Nephron progenitor cell (in vitro differentiated cells): ENCODE measurements around the gene CCDC141.

Experiments
- DNase-seq: peaks from one replicate; pipeline ENCODE4 v3.0.0; 2021
- H3K27ac Mint-ChIP-seq: 2 replicates; pipeline ENCODE4 v1.8.0; 2021; ENCODE audit warnings: mild to moderate bottlenecking, moderate library complexity, mixed read lengths
- H3K27me3 Mint-ChIP-seq: 2 replicates; pipeline ENCODE4 v1.8.0; 2021; ENCODE audit warnings: mild to moderate bottlenecking, low read depth, mixed read lengths; ENCODE audit not compliant: poor library complexity
- H3K36me3 Mint-ChIP-seq: 2 replicates; pipeline ENCODE4 v1.8.0; 2021; ENCODE audit warnings: low read depth, mixed read lengths
- H3K4me1 Mint-ChIP-seq: 2 replicates; pipeline ENCODE4 v1.8.0; 2021; ENCODE audit warnings: mixed read lengths
- H3K4me3 Mint-ChIP-seq: 2 replicates; pipeline ENCODE4 v1.8.0; 2021; ENCODE audit warnings: mild to moderate bottlenecking, moderate library complexity, mixed read lengths
- H3K9me3 Mint-ChIP-seq: 2 replicates; pipeline ENCODE4 v1.8.0; 2021; ENCODE audit warnings: mild to moderate bottlenecking, moderate library complexity, mixed read lengths
- TF ChIP-seq, protein P1 (sequence below): fragments of 200-600 bp; sonication (generic); IDR thresholded peaks from 2 replicates; pipeline ENCODE4 v1.5.0; 2021; ENCODE audit warnings: antibody characterized with exemption

Gene CCDC141

DNA sequence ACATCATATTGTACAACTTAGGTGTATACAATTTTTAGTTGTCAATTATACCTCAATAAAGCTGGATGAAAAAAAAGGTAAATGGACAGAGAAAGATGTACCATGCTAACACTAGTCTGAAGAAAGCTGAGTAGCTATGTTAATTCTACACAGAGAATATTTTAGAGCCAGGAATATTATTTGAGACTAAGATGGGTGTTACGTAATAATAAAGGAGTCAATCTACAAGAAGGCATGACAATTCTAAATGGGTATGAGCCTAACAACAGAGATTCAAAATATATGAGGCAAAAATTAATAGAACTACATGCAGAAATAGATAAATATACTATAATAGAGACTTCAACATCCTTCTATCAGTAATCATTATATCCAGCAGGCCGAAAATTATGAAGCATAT lies 69.1 kb downstream of the CCDC141 start:
- peaks cover 5% of the 10 kb centered on the region for H3K36me3 Mint-ChIP-seq
- no peak overlapping the region for H3K4me3 Mint-ChIP-seq
- no peaks in the 10 kb centered on the region for H3K27me3 Mint-ChIP-seq
- DNase-seq: no peak
- no peak overlapping the region for H3K27ac Mint-ChIP-seq
- peaks cover 5% of the 10 kb centered on the region for H3K4me1 Mint-ChIP-seq
- TF ChIP-seq, protein P1, sequence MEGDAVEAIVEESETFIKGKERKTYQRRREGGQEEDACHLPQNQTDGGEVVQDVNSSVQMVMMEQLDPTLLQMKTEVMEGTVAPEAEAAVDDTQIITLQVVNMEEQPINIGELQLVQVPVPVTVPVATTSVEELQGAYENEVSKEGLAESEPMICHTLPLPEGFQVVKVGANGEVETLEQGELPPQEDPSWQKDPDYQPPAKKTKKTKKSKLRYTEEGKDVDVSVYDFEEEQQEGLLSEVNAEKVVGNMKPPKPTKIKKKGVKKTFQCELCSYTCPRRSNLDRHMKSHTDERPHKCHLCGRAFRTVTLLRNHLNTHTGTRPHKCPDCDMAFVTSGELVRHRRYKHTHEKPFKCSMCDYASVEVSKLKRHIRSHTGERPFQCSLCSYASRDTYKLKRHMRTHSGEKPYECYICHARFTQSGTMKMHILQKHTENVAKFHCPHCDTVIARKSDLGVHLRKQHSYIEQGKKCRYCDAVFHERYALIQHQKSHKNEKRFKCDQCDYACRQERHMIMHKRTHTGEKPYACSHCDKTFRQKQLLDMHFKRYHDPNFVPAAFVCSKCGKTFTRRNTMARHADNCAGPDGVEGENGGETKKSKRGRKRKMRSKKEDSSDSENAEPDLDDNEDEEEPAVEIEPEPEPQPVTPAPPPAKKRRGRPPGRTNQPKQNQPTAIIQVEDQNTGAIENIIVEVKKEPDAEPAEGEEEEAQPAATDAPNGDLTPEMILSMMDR: no peak
- H3K9me3 Mint-ChIP-seq: peaks cover 5% of the 10 kb centered on the region

DNA sequence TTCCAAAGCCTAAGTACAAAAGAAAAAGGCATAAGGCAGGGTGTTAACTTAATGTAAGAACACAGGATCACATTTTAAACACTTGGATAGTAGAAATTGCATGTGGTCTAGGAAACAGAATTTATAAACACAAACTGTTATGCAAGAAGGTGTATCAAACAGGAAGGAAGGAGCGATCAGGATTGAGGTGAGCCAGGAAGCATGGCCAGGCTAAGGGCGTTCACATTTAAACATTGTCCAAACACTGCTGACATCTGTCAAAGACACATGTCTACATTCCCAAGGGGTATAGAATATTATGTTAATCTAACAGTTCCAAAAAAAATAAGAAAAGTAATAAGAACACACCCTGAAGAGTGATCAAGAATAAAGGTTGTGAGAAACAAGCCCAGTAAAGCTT lies 71.3 kb downstream of the CCDC141 start:
- Mint-ChIP-seq H3K27ac (no peak overlapping the region), H3K9me3 (peaks cover 5% of the 10 kb centered on the region), H3K4me3 (no peak overlapping the region), H3K27me3 (no peaks in the 10 kb centered on the region), H3K4me1 (peaks cover 5% of the 10 kb centered on the region), H3K36me3 (peaks cover 5% of the 10 kb centered on the region)
- TF ChIP-seq, protein P1: no peak
- DNase-seq: no peak

DNA sequence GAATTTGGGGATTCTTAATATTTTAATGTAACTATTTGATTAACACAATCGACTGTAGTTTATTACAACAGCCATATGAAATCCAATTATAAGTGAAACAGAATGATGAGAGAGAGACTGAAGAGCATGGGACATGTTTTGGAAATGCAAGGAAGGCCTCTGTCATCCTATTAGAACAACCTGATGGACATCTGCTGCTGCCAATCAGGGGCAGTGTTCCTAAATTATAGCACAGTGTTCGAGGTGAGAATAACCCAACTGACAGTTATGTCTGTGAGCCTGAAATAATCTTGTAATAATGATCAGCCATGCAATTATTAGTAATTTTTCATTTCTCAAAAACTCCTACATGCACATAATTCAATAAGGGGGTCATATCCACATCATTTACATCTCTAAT lies 73.6 kb downstream of the CCDC141 start:
- no peak for DNase-seq
- Mint-ChIP-seq H3K9me3 (no peaks in the 10 kb centered on the region), H3K4me1 (no peaks in the 10 kb centered on the region), H3K36me3 (no peaks in the 10 kb centered on the region), H3K27me3 (no peaks in the 10 kb centered on the region), H3K4me3 (no peak overlapping the region), H3K27ac (no peak overlapping the region)
- TF ChIP-seq, protein P1: no peak

DNA sequence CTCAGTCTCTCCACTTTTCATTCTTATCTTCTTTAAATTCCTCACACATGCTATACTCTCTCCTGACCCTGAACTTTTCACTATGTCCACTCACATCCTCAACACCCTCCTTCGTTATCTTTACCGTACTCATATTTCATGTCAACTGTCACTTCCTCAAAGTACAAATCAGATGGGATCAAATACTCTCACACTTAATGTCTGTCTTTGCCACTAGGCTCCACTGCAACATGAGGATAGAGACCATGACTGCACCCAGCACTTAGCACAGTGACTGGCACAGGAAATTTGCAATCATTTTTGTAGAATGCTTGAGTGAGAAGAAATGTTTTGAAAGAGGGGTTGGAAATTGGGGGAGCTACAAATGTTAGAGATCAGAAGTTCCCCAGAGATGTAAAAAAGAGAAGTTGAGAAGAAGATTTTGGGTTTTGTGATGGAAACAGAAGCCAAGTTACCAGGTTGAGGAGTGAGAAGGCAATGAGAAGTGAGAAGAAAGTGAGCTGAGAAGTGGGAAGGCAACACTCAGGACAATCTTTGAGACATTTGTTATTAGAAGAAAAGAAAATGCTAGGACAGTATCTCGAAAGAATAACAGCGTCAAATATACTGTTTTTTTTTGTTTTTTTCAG lies 87.0 kb downstream of the CCDC141 start:
- H3K4me3 Mint-ChIP-seq: no peak overlapping the region
- TF ChIP-seq, protein P1: no peak
- H3K27ac Mint-ChIP-seq: no peak overlapping the region

DNA sequence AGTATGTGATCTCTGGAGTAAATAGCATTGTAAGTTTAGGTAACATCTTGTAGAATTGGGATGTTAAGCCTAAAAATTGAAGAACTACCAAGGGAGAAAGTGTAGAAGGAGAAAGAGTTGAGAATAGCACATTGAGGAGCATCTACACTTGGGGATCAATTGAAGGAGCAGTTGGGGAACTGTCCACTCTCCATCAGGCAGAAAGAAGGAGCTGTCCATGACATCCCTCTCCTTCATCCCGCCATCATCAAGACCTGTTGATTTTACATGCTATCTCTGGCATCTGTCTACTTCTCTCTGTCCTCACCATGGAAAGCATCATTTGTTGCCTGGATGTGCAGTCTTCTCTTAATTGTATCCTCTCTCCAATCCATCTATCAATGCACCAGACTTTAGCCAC lies 87.8 kb downstream of the CCDC141 start:
- peaks cover 8% of the 10 kb centered on the region for H3K9me3 Mint-ChIP-seq
- no peaks in the 10 kb centered on the region for H3K27me3 Mint-ChIP-seq
- H3K27ac Mint-ChIP-seq: no peak overlapping the region
- TF ChIP-seq, protein P1: no peak
- DNase-seq: no peak
- H3K4me1 Mint-ChIP-seq: no peaks in the 10 kb centered on the region
- no peak overlapping the region for H3K4me3 Mint-ChIP-seq
- H3K36me3 Mint-ChIP-seq: peaks cover 6% of the 10 kb centered on the region

More for the DNA sequence above, 87.0 kb downstream of the CCDC141 start:
- Mint-ChIP-seq H3K36me3 (peaks cover 6% of the 10 kb centered on the region), H3K4me1 (no peaks in the 10 kb centered on the region), H3K27me3 (no peaks in the 10 kb centered on the region), H3K9me3 (peaks cover 15% of the 10 kb centered on the region)
- DNase-seq: no peak

DNA sequence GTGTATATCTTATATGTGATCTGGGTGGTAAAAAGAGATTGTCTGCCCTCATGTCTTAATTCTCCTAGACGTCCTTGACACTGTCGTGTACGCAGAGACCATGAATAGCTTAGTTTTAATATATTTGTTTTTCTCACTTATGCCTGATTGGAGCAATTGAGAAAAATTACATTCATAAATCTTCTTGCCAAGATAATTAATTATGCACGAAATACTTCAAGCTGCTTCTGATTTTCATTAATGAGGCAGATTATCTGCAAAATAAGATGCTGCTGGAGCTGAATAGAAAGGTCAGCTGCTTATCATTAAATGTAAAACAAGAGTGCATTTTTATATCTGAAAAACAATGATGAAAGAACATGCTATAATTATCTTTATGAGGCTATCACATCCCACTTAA lies 95.9 kb downstream of the CCDC141 start:
- Mint-ChIP-seq H3K27me3 (no peaks in the 10 kb centered on the region), H3K36me3 (no peaks in the 10 kb centered on the region), H3K27ac (no peak overlapping the region), H3K4me3 (no peak overlapping the region), H3K4me1 (no peaks in the 10 kb centered on the region), H3K9me3 (no peaks in the 10 kb centered on the region)
- TF ChIP-seq, protein P1: no peak
- DNase-seq: no peak
